Measurements from ENCODE around the gene GLRA3.
"Not testable (repeated sequence)": the region's sequence is repeated elsewhere in the genome, so short reads cannot be mapped to it uniquely, and the experiment has no call there.

The GLRA3 gene

DNA sequence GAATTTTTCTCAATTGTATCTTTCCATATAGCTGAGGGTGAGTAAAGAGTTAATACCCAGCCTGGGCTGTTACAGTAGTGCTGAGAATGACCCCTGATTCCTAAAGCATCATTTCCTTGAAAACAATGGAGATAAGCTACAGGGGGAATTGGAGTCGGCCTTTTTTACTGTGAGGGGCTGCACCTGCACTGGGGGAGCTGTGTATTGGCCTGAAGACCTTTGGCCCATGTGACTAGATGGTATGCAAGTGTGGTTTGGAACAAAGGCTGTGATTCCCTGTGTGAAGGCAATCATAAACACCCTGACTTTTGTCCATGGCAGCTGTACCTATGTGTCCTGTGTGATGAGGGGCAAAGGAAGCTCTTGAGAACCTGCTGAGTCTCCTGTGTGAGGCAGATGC lies 182.7 kb downstream of the GLRA3 start:
- Histone ChIP-seq H3K9me3 (no peaks in the 10 kb centered on the region), H3K4me1 (no peaks in the 10 kb centered on the region), H3K36me3 (no peaks in the 10 kb centered on the region), H3K27me3 (peaks cover 20% of the 10 kb centered on the region), H3K4me3 (ENCODE audit: low read depth, low read length) (no peak overlapping the region)
- no peak for TF ChIP-seq CTCF (IDR thresholded peaks at IDR 0.05; ENCODE audit: low read depth, low read length)
- no peak for DNase-seq

DNA sequence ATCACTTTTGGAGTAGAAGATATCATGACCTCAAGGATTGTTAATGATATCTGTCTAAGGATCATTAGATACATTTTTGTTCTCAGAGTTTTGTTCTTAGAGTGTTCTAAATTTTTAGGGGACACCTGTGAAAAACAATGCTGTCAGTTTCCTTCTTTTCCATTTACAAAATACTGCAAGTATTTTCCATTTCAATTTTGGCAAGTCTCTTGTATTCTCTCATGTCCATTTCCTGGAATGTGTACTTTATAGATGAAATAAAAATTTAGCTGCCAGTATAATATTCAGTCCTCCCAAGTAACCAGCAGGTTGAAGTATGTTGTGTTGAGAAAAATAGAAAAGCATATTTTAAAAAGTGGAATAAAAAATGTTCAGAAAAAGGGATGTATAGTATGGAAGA lies 188.9 kb downstream of the GLRA3 start:
- Histone ChIP-seq H3K4me3 (ENCODE audit: low read depth, low read length) (no peak overlapping the region), H3K27me3 (peaks cover 39% of the 10 kb centered on the region), H3K36me3 (no peaks in the 10 kb centered on the region), H3K4me1 (no peaks in the 10 kb centered on the region), H3K9me3 (no peaks in the 10 kb centered on the region)
- no peak for DNase-seq
- TF ChIP-seq CTCF (IDR thresholded peaks at IDR 0.05; ENCODE audit: low read depth, low read length) = no peak

DNA sequence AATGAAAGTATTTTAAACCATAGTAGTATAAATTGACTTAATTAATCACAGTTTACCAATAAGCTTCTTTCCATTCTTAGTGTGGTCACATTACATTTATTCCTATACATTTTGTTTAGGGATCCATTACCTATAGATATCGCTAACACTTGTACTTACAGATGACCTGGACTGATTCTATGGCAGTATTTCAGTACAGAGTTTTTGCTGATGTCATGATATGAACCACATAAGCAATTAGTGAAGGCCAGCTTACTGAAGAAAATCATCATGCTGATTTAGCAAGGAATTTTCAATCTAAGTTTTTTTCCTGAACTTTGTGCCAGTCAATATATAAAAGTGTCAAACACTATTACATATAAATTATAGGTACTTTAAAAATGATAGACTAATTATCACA lies 193.3 kb downstream of the GLRA3 start:
- TF ChIP-seq CTCF (IDR thresholded peaks at IDR 0.05; ENCODE audit: low read depth, low read length) = no peak
- no peak for DNase-seq
- Histone ChIP-seq H3K27me3 (peaks cover 17% of the 10 kb centered on the region), H3K36me3 (no peaks in the 10 kb centered on the region), H3K4me1 (no peaks in the 10 kb centered on the region; the same call in 1 of the 2 replicates), H3K4me3 (ENCODE audit: low read depth, low read length) (no peak overlapping the region), H3K9me3 (no peaks in the 10 kb centered on the region)

GRCh38 chr4:174633399-174633798 lies 195.6 kb downstream of the GLRA3 start:
- Histone ChIP-seq H3K9me3 (no peaks in the 10 kb centered on the region), H3K27me3 (peaks cover 5% of the 10 kb centered on the region), H3K4me3 (ENCODE audit: low read depth, low read length) (no peak overlapping the region), H3K36me3 (no peaks in the 10 kb centered on the region), H3K4me1 (no peaks in the 10 kb centered on the region; the same call in 1 of the 2 replicates)
- DNase-seq = no peak
- no peak for TF ChIP-seq CTCF (IDR thresholded peaks at IDR 0.05; ENCODE audit: low read depth, low read length)

DNA sequence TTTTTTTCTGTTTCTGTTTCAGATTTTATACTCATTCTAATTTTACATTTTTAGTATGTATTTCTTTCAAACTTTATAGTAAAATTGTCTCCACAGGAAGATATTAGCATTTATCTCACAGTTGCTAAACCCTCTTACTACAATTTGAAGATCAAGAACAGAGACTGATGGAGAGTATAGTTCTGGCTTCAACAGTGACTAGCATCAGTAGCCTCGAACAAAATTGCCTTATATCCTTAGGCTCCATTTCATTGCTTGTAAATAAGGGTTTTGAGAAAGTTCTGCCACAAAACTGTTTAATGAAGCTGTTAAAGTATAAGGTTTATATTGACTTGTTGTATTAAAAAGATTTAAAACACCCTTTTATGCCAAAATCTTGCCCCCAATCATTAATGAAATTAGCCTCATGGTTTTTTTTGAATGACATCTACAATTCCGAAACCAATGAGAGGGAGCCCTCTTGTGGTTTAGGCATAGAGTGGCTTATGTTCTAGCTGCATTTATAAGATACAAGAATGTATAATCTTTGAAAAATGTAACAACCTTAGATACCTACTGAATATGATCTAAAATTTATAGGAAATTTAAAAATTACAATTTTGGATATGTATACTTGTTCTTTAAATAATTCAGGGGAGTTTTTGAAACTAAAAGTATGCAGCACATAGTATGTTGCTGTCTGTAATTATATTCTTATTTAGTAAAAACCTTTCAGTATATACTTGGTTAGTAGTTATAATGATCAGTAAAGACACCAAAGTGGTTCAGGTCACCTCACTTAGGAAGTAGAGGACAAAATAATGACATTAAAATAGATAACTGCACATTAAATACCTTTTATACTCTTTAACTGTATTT lies 196.9 kb downstream of the GLRA3 start:
- Histone ChIP-seq H3K36me3 (no peaks in the 10 kb centered on the region), H3K9me3 (no peaks in the 10 kb centered on the region), H3K27me3 (no peaks in the 10 kb centered on the region), H3K4me1 (no peaks in the 10 kb centered on the region; the same call in 1 of the 2 replicates), H3K4me3 (ENCODE audit: low read depth, low read length) (no peak overlapping the region)
- TF ChIP-seq CTCF (IDR thresholded peaks at IDR 0.05; ENCODE audit: low read depth, low read length) = peak; percentile 88
- DNase-seq = no peak

- not testable (repeated sequence) for DNase-seq; H3K4me3 ChIP-seq (ENCODE audit: low read depth, low read length); H3K36me3 ChIP-seq; H3K4me1 ChIP-seq; H3K9me3 ChIP-seq; H3K27me3 ChIP-seq
These were observed 199.1 kb downstream of the GLRA3 start for GRCh38 chr4:174629907-174630450.
